Hepatocyte (in vitro differentiated cells): ENCODE measurements around the gene POLG2. TPM values are rescaled to one million over a fixed set of nuclear protein-coding genes. Genes with fewer than 3 reads are reported as not detected.

Experiments
- DNase-seq: peaks from one replicate; pipeline ENCODE4 v3.0.0-alpha.2; 2016; ENCODE audit warnings: low spot score
- H2AFZ ChIP-seq: fragments of 200-600 bp; sonication (generic); 2 replicates; pipeline ENCODE4 v1.6.0; 2016; ENCODE audit warnings: antibody characterized with exemption, mild to moderate bottlenecking
- H3K27ac ChIP-seq: fragments of 200-600 bp; sonication (generic); 2 replicates; pipeline ENCODE4 v1.5.1; 2016; ENCODE audit warnings: mild to moderate bottlenecking
- H3K27me3 ChIP-seq: fragments of 200-600 bp; sonication (generic); 2 replicates; pipeline ENCODE4 v1.6.1; 2016
- H3K36me3 ChIP-seq: fragments of 200-600 bp; sonication (generic); replicated peaks from 2 replicates; pipeline ENCODE4 v1.5.1; 2016; ENCODE audit warnings: low read depth; ENCODE audit not compliant: insufficient read depth
- H3K4me1 ChIP-seq: fragments of 200-600 bp; sonication (generic); 2 replicates; pipeline ENCODE4 v1.5.1; 2016; ENCODE audit warnings: mild to moderate bottlenecking, moderate library complexity; ENCODE audit not compliant: insufficient read depth
- H3K4me2 ChIP-seq: fragments of 200-600 bp; sonication (generic); 2 replicates; pipeline ENCODE4 v1.6.0; 2016
- H3K4me3 ChIP-seq: fragments of 200-600 bp; sonication (generic); 2 replicates; pipeline ENCODE4 v1.5.1; 2016; ENCODE audit warnings: mild to moderate bottlenecking
- H3K79me2 ChIP-seq: fragments of 200-600 bp; sonication (generic); 2 replicates; pipeline ENCODE4 v1.6.0; 2017; ENCODE audit warnings: mild to moderate bottlenecking
- H3K9me2 ChIP-seq: fragments of 200-600 bp; sonication (generic); replicated peaks from 2 replicates; pipeline ENCODE4 v1.6.0; 2017; ENCODE audit warnings: mild to moderate bottlenecking; ENCODE audit not compliant: insufficient read depth
- H3K9me3 ChIP-seq: fragments of 200-600 bp; sonication (generic); 2 replicates; pipeline ENCODE4 v1.5.1; 2016; ENCODE audit warnings: low read depth, mild to moderate bottlenecking
- H4K20me1 ChIP-seq: fragments of 200-600 bp; sonication (generic); 2 replicates; pipeline ENCODE4 v1.6.0; 2016; ENCODE audit warnings: mild to moderate bottlenecking; ENCODE audit not compliant: insufficient read depth, poor library complexity, severe bottlenecking
- EZH2 ChIP-seq: fragments of 200-600 bp; sonication (generic); IDR thresholded peaks from 2 replicates; pipeline ENCODE4 v1.6.1; 2016; ENCODE audit warnings: antibody characterized with exemption, mild to moderate bottlenecking, borderline replicate concordance
- EZH2phosphoT487 ChIP-seq: fragments of 200-600 bp; sonication (generic); IDR thresholded peaks from one replicate; pipeline ENCODE4 v1.6.1; 2018; ENCODE audit warnings: antibody characterized with exemption, mild to moderate bottlenecking, low read depth, moderate library complexity; ENCODE audit not compliant: unreplicated experiment, severe bottlenecking
- WGBS: methylation state at CpG from one replicate; pipeline ENCODE4 v1.1.6; 2016; ENCODE audit warnings: low lambda C conversion rate; ENCODE audit errors: missing lambda C conversion rate; 5-methylcytosine and 5-hydroxymethylcytosine counted together
- polyA plus RNA-seq: library from polyadenylated mRNA; unstranded; fragments of >200 nt; fragmentation: Nextera tagmentation; extraction: Ambion mirVana; gene quantifications from 2 replicates; pipeline ENCODE4 v1.2.1, GENCODE V29; 2016
- total RNA-seq: library from RNA; depleted of rRNA; stranded (reverse); fragments of >200 nt; gene quantifications from 2 replicates; pipeline ENCODE4 v1.2.3, GENCODE V29; 2014
- TF ChIP-seq, protein P1 (sequence below): fragments of 200-600 bp; sonication (generic); IDR thresholded peaks from 2 replicates; pipeline ENCODE4 v1.5.1; 2016; ENCODE audit warnings: antibody characterized with exemption, mild to moderate bottlenecking; ENCODE audit not compliant: poor library complexity

The POLG2 gene
- total and polyA plus RNA-seq, 2 experiments from 2014 or later, result 8.1 to 9.7 TPM

DNA sequence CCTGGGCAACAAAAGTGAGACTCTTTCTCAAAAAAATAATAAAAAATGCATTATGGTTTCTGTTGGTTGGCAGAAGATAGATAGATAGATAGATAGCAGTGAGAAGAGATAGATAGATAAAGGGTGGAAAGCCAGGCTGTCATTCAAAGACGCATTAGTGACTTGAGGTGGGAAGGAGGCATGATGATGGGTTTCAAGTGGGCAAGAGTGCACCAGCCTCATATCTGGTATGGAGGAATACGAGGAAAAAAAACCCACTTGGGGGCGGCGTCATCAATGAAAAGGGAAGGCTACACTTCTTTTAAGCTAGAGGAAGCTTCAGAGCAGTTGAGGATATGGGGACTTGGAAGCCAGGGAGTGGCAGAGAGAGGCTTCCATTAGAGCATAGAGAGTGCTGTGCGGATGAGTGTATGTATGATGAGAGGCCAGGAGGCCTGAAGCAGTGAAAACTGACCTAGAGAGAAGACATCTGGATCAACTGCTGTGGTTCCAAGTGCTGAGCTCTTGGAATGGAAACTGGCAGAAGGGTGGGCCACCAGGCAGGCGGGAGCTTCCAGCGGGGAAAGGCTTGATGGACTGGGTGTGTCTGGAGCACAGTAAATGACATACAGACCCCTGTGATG lies 41.8 kb upstream of the POLG2 start:
- no peak overlapping the region for H3K4me2 ChIP-seq
- H3K79me2 ChIP-seq, result no peaks in the 10 kb centered on the region
- DNase-seq, result no peak
- no peak overlapping the region for H2AFZ ChIP-seq
- H3K9me2 ChIP-seq, result no peaks in the 10 kb centered on the region
- H3K27ac ChIP-seq, result no peak overlapping the region
- no peak overlapping the region for H3K4me3 ChIP-seq
- H4K20me1 ChIP-seq, result no peaks in the 10 kb centered on the region
- H3K9me3 ChIP-seq, result no peaks in the 10 kb centered on the region
- no peaks in the 10 kb centered on the region for H3K27me3 ChIP-seq
- WGBS, result 86% methylated on average over 7 of the region's 7 CpGs
- TF ChIP-seq, protein P1, sequence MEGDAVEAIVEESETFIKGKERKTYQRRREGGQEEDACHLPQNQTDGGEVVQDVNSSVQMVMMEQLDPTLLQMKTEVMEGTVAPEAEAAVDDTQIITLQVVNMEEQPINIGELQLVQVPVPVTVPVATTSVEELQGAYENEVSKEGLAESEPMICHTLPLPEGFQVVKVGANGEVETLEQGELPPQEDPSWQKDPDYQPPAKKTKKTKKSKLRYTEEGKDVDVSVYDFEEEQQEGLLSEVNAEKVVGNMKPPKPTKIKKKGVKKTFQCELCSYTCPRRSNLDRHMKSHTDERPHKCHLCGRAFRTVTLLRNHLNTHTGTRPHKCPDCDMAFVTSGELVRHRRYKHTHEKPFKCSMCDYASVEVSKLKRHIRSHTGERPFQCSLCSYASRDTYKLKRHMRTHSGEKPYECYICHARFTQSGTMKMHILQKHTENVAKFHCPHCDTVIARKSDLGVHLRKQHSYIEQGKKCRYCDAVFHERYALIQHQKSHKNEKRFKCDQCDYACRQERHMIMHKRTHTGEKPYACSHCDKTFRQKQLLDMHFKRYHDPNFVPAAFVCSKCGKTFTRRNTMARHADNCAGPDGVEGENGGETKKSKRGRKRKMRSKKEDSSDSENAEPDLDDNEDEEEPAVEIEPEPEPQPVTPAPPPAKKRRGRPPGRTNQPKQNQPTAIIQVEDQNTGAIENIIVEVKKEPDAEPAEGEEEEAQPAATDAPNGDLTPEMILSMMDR, result no peak
- TF ChIP-seq EZH2phosphoT487 (no peak), EZH2 (no peak)
- H3K36me3 ChIP-seq, result no peaks in the 10 kb centered on the region
- H3K4me1 ChIP-seq, result no peaks in the 10 kb centered on the region

DNA sequence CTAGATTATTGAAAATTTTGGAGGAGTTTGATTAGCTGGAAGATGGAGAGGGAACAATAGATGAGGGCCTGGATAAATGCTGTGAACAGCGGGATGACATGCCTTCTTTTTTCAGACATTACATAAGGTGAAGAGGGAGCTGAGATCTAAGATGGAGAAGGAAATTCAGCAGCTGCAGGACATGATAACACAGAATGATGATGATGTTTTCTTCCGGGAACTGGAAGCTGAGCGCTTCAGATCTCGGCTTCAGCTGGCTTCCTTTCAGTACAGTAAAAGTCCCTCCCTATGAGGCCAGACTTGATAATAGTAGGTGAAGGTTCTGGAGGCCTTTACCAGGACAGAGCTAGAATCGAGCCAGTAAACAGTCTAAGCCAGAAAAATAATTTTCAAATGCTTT lies 40.6 kb upstream of the POLG2 start:
- Histone ChIP-seq H4K20me1 (no peaks in the 10 kb centered on the region), H3K4me3 (no peak overlapping the region), H3K4me2 (no peak overlapping the region), H3K9me3 (no peaks in the 10 kb centered on the region), H3K27me3 (no peaks in the 10 kb centered on the region), H2AFZ (no peak overlapping the region), H3K79me2 (no peaks in the 10 kb centered on the region), H3K27ac (no peak overlapping the region), H3K4me1 (no peaks in the 10 kb centered on the region), H3K9me2 (no peaks in the 10 kb centered on the region), H3K36me3 (no peaks in the 10 kb centered on the region)
- no peak for TF ChIP-seq EZH2phosphoT487
- TF ChIP-seq, protein P1, result no peak
- no peak for TF ChIP-seq EZH2
- DNase-seq, result no peak
- WGBS, result 94% methylated on average over 5 of the region's 5 CpGs

DNA sequence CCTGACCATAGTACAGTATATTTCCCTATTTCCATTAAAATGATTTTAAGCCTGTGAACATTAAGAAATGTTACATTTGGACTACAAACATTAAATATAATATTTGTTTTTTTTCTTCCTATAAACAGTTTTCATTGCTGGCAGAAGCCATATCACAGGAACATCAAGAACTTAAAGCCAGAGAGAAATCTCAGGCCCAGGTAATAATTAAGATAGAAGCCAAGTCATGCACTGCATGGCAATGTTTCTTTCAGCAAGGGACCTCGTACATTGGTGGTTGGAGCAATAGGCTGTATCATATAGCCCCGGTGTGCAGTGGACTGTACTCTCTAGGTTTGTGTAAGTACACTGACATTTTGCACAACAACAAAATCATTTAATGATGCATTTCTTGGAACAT lies 40.1 kb upstream of the POLG2 start:
- 89% methylated on average over 2 of the region's 2 CpGs for WGBS
- TF ChIP-seq, protein P1, result no peak
- no peak for TF ChIP-seq EZH2
- no peak for TF ChIP-seq EZH2phosphoT487
- H3K27me3 ChIP-seq, result no peaks in the 10 kb centered on the region
- H3K79me2 ChIP-seq, result no peaks in the 10 kb centered on the region
- no peaks in the 10 kb centered on the region for H3K4me1 ChIP-seq
- H3K9me3 ChIP-seq, result no peaks in the 10 kb centered on the region
- H3K27ac ChIP-seq, result no peak overlapping the region
- H3K9me2 ChIP-seq, result no peaks in the 10 kb centered on the region
- H3K36me3 ChIP-seq, result no peaks in the 10 kb centered on the region
- H3K4me3 ChIP-seq, result no peak overlapping the region
- H4K20me1 ChIP-seq, result no peaks in the 10 kb centered on the region
- no peak overlapping the region for H2AFZ ChIP-seq
- DNase-seq, result no peak
- no peak overlapping the region for H3K4me2 ChIP-seq

DNA sequence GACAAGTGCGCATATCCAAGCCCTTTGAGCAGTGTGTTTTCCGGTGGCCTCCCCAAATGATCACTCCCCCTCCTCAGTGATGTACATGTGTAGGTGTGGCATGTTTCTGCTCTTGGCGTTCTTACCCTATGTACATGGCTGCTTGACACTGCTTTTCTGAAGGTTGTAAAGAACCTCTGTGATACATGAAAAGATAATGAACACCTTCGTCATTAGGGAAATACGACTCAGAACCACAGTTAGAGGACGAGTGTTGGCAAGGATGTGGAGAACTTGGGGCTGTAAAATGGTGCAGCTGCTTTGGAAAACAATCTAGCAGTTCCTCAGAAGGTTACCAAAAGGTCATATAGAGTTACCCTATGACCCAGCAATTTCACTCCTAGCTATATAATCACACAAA lies 38.5 kb upstream of the POLG2 start:
- Histone ChIP-seq H3K4me2 (no peak overlapping the region), H2AFZ (no peak overlapping the region), H3K27me3 (no peaks in the 10 kb centered on the region), H3K4me3 (no peak overlapping the region), H3K36me3 (peaks cover 6% of the 10 kb centered on the region), H3K9me3 (no peaks in the 10 kb centered on the region), H3K4me1 (no peaks in the 10 kb centered on the region), H3K27ac (no peak overlapping the region), H4K20me1 (no peaks in the 10 kb centered on the region), H3K9me2 (no peaks in the 10 kb centered on the region), H3K79me2 (no peaks in the 10 kb centered on the region)
- TF ChIP-seq EZH2phosphoT487 (no peak), EZH2 (no peak)
- TF ChIP-seq, protein P1, result no peak
- no peak for DNase-seq
- WGBS, result 93% methylated on average over 6 of the region's 6 CpGs
